Measurements from ENCODE around the gene MTRR. TPM values are rescaled to one million over a fixed set of nuclear protein-coding genes. Genes with fewer than 3 reads are reported as not detected.

The MTRR gene
- total RNA-seq, 2 experiments from 2014 or later: 51.9 to 72.6 TPM

DNA sequence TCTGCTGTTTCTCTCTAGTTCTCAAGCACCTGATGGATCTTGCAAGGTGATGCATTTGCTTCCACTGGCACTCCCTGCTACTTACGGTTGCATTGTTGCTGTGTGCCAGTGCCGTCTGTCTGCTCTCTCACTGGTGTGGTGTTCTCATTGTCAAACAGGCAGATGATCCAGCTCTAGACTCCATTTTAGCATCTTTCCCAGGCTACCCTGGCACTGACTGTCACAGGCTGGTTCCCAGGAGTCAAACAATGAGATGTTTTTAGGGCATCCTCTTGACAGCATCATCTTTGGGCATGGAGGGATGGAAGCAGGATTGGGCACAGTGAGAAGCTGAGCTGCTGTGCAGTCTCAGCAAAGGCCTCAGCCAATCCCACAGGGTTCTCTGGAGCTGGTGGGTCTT lies 12.9 kb downstream of the MTRR start:
- no peaks in the 10 kb centered on the region for H3K4me1 ChIP-seq (ENCODE audit: insufficient read depth, low read length, poor library complexity, severe bottlenecking)
- no peak overlapping the region for H3K4me2 ChIP-seq (ENCODE audit: low read length)
- H2AFZ ChIP-seq (ENCODE audit: low read length): no peak overlapping the region
- H3K36me3 ChIP-seq (ENCODE audit: insufficient read depth, low read length): peaks cover 97% of the 10 kb centered on the region
- ChIA-PET CTCF (ENCODE audit: unreplicated experiment) (no interaction called here), POLR2A (interaction anchor here (0.9 to 1.6 kb wide), 3 partner anchors 9 to 13 kb away, joined by 3 read pairs; partner anchors contain the start of genes FASTKD3 and MTRR)
- H3K4me3 ChIP-seq (ENCODE audit: low read depth, low read length, poor library complexity, severe bottlenecking): no peak overlapping the region
- no peaks in the 10 kb centered on the region for H3K9me2 ChIP-seq (ENCODE audit: insufficient read depth, low read length)
- intact Hi-C loops (cut with micrococcal nuclease; ENCODE audit: unreplicated experiment): no loop called here
- no peak for DNase-seq (ENCODE audit: low spot score)
- no peaks in the 10 kb centered on the region for H3K9me3 ChIP-seq (ENCODE audit: low read length)
- no TSS peak for BruUV-seq (replicated peaks)
- no peaks in the 10 kb centered on the region; the same call in 1 of the 2 replicates for H3K79me2 ChIP-seq (ENCODE audit: insufficient read depth, low read depth, low read length)
- TF ChIP-seq, protein P1, sequence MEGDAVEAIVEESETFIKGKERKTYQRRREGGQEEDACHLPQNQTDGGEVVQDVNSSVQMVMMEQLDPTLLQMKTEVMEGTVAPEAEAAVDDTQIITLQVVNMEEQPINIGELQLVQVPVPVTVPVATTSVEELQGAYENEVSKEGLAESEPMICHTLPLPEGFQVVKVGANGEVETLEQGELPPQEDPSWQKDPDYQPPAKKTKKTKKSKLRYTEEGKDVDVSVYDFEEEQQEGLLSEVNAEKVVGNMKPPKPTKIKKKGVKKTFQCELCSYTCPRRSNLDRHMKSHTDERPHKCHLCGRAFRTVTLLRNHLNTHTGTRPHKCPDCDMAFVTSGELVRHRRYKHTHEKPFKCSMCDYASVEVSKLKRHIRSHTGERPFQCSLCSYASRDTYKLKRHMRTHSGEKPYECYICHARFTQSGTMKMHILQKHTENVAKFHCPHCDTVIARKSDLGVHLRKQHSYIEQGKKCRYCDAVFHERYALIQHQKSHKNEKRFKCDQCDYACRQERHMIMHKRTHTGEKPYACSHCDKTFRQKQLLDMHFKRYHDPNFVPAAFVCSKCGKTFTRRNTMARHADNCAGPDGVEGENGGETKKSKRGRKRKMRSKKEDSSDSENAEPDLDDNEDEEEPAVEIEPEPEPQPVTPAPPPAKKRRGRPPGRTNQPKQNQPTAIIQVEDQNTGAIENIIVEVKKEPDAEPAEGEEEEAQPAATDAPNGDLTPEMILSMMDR (conservative IDR thresholded peaks at IDR 0.05; ENCODE audit: low read length): no peak
- TF ChIP-seq EZH2phosphoT487 (IDR thresholded peaks at IDR 0.05; ENCODE audit: borderline replicate concordance, low read depth, low read length): no peak
- H3K27ac ChIP-seq (ENCODE audit: low read depth, low read length, poor library complexity, severe bottlenecking): no peak overlapping the region
- H4K20me1 ChIP-seq (ENCODE audit: insufficient read depth, low read length): peaks cover 4% of the 10 kb centered on the region

DNA sequence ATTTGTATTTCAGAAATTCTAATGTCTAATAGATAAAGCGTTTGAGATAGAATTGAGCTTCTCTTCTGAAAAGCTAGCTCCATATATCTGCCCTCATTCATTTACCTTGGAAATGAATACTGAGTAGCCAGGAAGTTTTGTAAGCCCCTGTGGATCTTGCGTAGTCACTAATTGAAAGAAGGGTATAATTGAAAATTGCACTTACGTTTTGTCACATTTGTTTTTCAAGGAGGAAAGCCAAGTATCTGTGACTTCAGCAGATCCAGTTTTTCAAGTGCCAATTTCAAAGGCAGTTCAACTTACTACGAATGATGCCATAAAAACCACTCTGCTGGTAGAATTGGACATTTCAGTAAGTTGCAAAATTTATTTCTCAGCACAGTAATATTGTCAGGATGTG lies 14.0 kb downstream of the MTRR start:
- TF ChIP-seq EZH2phosphoT487 (IDR thresholded peaks at IDR 0.05; ENCODE audit: borderline replicate concordance, low read depth, low read length): no peak
- TF ChIP-seq, protein P1 (conservative IDR thresholded peaks at IDR 0.05; ENCODE audit: low read length): no peak
- Histone ChIP-seq H3K9me3 (ENCODE audit: low read length) (no peaks in the 10 kb centered on the region), H3K79me2 (ENCODE audit: insufficient read depth, low read depth, low read length) (peaks cover 5% of the 10 kb centered on the region; the same call in 1 of the 2 replicates), H3K9me2 (ENCODE audit: insufficient read depth, low read length) (no peaks in the 10 kb centered on the region), H3K27ac (ENCODE audit: low read depth, low read length, poor library complexity, severe bottlenecking) (no peak overlapping the region), H3K4me2 (ENCODE audit: low read length) (no peak overlapping the region), H3K36me3 (ENCODE audit: insufficient read depth, low read length) (peaks cover 94% of the 10 kb centered on the region), H4K20me1 (ENCODE audit: insufficient read depth, low read length) (peaks cover 7% of the 10 kb centered on the region), H3K4me1 (ENCODE audit: insufficient read depth, low read length, poor library complexity, severe bottlenecking) (no peaks in the 10 kb centered on the region), H3K4me3 (ENCODE audit: low read depth, low read length, poor library complexity, severe bottlenecking) (no peak overlapping the region), H2AFZ (ENCODE audit: low read length) (no peak overlapping the region)
- ChIA-PET CTCF (ENCODE audit: unreplicated experiment) (no interaction called here), POLR2A (interaction anchor here (0.6 to 1.6 kb wide), 5 partner anchors 10 to 23 kb away, joined by 3 to 5 read pairs (median 3); partner anchors contain the start of genes FASTKD3 and MTRR)
- intact Hi-C loops (cut with micrococcal nuclease; ENCODE audit: unreplicated experiment): no loop called here
- DNase-seq (ENCODE audit: low spot score): no peak
- no TSS peak for BruUV-seq (replicated peaks)

DNA sequence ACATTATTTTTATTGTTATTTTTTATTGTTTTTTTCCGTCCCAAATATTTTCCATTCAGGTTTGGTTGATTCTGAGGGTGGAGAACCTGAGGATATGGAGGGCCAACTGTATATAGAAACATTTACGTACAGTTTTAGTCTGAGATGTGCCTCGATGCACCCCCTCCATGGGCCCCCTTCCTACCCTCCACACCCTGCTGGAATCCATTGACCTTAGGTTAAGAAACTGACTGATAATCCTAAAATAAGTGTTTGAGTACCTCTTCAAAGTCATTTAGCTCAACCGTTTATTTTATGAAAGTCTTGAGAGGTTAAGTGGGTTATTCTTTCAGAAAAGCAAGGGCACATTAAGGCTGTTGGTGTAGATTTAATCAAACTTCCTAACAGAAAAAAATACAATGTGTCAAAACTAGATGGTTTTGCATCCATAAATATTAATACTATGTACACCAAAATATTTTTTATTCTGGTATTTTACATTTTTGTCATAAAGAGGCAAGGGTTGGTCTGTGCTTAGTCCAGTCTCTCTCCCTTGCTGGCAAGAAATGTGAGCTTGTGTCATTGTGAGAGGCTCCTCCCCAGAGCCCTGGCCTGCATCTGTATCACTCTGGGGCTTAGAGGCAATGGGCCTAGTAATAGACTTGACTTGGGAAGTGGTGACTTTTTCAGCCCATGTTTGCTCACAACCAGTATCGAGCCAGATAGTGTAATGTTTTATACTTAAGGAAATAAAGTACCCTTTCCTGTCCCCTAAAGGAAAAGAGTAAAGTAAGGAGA lies 15.7 kb downstream of the MTRR start:
- peaks cover 5% of the 10 kb centered on the region; the same call in 1 of the 2 replicates for H3K79me2 ChIP-seq (ENCODE audit: insufficient read depth, low read depth, low read length)
- TF ChIP-seq, protein P1 (conservative IDR thresholded peaks at IDR 0.05; ENCODE audit: low read length): no peak
- TF ChIP-seq EZH2phosphoT487 (IDR thresholded peaks at IDR 0.05; ENCODE audit: borderline replicate concordance, low read depth, low read length): no peak
- no peaks in the 10 kb centered on the region for H3K4me1 ChIP-seq (ENCODE audit: insufficient read depth, low read length, poor library complexity, severe bottlenecking)
- H2AFZ ChIP-seq (ENCODE audit: low read length): no peak overlapping the region
- H4K20me1 ChIP-seq (ENCODE audit: insufficient read depth, low read length): peaks cover 7% of the 10 kb centered on the region
- CTCF ChIA-PET (ENCODE audit: unreplicated experiment): no interaction called here
- POLR2A ChIA-PET: interaction anchor here (0.9 to 3.0 kb wide), 2 partner anchors 13 to 16 kb away, joined by 3 to 15 read pairs; partner anchors contain the start of genes FASTKD3 and MTRR
- intact Hi-C loops (cut with micrococcal nuclease; ENCODE audit: unreplicated experiment): no loop called here
- no peaks in the 10 kb centered on the region for H3K9me3 ChIP-seq (ENCODE audit: low read length)
- no peaks in the 10 kb centered on the region for H3K9me2 ChIP-seq (ENCODE audit: insufficient read depth, low read length)
- no peak overlapping the region for H3K4me3 ChIP-seq (ENCODE audit: low read depth, low read length, poor library complexity, severe bottlenecking)
- no peak for DNase-seq (ENCODE audit: low spot score)
- H3K36me3 ChIP-seq (ENCODE audit: insufficient read depth, low read length): peaks cover 94% of the 10 kb centered on the region
- H3K4me2 ChIP-seq (ENCODE audit: low read length): no peak overlapping the region
- no TSS peak for BruUV-seq (replicated peaks)
- no peak overlapping the region for H3K27ac ChIP-seq (ENCODE audit: low read depth, low read length, poor library complexity, severe bottlenecking)
